NCI-H748 treated with DMSO at 0.1 percent for 48 hours (cell line): Measurements from ENCODE around the gene BRCA2.
A peak's percentile ranks its signal among the peaks of the same experiment; 100 is the strongest.

Experiments used
- DNase-seq: peaks from one replicate; lab custom pipeline; 2025; lab: John Stamatoyannopoulos, UW

BRCA2 gene, protein sequence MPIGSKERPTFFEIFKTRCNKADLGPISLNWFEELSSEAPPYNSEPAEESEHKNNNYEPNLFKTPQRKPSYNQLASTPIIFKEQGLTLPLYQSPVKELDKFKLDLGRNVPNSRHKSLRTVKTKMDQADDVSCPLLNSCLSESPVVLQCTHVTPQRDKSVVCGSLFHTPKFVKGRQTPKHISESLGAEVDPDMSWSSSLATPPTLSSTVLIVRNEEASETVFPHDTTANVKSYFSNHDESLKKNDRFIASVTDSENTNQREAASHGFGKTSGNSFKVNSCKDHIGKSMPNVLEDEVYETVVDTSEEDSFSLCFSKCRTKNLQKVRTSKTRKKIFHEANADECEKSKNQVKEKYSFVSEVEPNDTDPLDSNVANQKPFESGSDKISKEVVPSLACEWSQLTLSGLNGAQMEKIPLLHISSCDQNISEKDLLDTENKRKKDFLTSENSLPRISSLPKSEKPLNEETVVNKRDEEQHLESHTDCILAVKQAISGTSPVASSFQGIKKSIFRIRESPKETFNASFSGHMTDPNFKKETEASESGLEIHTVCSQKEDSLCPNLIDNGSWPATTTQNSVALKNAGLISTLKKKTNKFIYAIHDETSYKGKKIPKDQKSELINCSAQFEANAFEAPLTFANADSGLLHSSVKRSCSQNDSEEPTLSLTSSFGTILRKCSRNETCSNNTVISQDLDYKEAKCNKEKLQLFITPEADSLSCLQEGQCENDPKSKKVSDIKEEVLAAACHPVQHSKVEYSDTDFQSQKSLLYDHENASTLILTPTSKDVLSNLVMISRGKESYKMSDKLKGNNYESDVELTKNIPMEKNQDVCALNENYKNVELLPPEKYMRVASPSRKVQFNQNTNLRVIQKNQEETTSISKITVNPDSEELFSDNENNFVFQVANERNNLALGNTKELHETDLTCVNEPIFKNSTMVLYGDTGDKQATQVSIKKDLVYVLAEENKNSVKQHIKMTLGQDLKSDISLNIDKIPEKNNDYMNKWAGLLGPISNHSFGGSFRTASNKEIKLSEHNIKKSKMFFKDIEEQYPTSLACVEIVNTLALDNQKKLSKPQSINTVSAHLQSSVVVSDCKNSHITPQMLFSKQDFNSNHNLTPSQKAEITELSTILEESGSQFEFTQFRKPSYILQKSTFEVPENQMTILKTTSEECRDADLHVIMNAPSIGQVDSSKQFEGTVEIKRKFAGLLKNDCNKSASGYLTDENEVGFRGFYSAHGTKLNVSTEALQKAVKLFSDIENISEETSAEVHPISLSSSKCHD (N-terminal part only)

DNA sequence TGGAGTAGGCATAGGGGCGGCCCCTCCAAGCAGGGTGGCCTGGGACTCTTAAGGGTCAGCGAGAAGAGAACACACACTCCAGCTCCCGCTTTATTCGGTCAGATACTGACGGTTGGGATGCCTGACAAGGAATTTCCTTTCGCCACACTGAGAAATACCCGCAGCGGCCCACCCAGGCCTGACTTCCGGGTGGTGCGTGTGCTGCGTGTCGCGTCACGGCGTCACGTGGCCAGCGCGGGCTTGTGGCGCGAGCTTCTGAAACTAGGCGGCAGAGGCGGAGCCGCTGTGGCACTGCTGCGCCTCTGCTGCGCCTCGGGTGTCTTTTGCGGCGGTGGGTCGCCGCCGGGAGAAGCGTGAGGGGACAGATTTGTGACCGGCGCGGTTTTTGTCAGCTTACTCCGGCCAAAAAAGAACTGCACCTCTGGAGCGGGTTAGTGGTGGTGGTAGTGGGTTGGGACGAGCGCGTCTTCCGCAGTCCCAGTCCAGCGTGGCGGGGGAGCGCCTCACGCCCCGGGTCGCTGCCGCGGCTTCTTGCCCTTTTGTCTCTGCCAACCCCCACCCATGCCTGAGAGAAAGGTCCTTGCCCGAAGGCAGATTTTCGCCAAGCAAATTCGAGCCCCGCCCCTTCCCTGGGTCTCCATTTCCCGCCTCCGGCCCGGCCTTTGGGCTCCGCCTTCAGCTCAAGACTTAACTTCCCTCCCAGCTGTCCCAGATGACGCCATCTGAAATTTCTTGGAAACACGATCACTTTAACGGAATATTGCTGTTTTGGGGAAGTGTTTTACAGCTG is at the start of gene BRCA2, which contains the start of gene ZAR1L:
BRCA2 (plus strand) TSS at position 271 of the 790 bp plus-strand sequence. CDS start 953 bp downstream, outside the sequence.
ZAR1L (minus strand) TSS at position 126 of the 790 bp plus-strand sequence. CDS start 3,438 bp downstream, outside the sequence.
- peak; percentile 95 for DNase-seq

GRCh38 chr13:32265726-32266125 is 49.6 kb upstream of the BRCA2 start:
- no peak for DNase-seq

GRCh38 chr13:32266130-32266529 is 49.2 kb upstream of the BRCA2 start:
- DNase-seq: no peak

- DNase-seq: peak; percentile 75
Measured at GRCh38 chr13:32267836-32268439, 47.4 kb upstream of the BRCA2 start.

GRCh38 chr13:32272021-32272683 is 43.2 kb upstream of the BRCA2 start:
- DNase-seq: no peak

GRCh38 chr13:32277839-32278238 is 37.5 kb upstream of the BRCA2 start:
- no peak for DNase-seq

DNA sequence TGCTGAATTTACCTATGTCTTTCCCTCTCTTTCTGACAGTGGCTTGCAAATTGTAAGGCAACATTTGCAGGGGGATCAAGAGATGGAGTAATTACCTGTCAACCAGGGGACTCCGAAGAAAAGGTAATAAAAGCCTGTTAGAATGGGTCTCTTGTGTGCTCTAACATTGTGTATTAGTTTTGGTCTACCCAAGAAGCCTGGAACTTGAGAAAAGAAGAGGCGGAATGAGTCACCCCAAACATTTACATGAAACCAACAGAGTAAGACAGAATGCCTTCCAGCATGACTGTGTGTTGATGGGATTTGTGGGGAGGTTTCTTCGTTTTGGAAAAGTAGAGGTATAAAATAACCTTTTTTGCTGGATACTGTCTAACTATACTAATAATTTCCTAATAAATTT is 36.9 kb upstream of the BRCA2 start:
- DNase-seq: no peak

DNA sequence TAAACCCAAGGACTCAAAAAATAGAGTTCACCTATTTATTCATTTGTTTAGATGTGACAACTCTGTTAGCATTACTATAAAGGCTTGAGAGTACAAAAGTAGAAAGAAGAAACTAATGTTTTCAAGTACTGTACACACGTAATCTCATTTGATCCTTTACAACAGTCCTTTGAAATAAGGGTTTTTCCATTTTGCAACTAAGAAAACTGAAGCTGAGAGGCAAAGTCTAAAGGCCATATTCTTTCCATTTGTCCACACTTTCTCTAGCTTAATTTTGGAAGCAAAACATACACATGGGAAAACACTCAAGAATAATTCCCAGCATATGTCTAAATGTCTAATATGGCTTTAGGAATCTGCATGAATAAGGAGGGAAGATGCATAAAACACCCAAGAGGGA is 34.2 kb upstream of the BRCA2 start:
- no peak for DNase-seq

GRCh38 chr13:32282096-32282711 is 33.1 kb upstream of the BRCA2 start:
- DNase-seq: no peak

DNA sequence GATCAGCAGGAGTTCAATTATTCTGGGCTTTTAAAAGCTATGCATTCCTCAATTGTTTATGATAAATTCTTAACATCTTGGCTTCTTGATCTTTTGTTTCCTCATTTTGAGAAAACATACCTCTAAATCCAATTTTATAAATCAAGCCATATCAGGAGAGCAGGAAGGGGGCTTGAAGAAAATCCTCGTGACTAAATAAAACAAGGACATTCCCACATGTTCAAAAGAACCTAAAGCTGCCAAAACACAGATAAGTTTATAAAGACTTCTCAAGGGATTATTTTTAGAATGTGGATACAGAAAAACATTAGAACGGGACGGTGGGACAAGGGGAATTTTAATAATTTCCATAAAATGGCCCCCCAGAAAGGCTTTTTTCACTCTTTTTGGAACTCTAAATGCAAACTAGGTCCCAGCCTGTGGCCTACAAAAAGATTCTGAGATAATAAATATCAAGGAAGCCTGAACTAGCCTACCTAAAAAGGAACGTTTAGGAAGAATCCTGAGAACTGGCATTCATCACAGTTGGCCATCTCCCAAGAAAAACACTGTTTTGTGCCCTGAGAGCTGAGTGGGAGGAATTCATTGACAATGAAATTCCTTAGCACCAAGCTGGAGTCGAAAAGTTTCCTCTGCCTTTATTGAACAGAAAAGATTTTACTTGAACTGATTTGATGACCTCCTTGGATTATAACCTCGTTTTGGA is 30.2 kb upstream of the BRCA2 start:
- no peak for DNase-seq

- no peak for DNase-seq
Measured at GRCh38 chr13:32285633-32285965, 29.7 kb upstream of the BRCA2 start.

DNA sequence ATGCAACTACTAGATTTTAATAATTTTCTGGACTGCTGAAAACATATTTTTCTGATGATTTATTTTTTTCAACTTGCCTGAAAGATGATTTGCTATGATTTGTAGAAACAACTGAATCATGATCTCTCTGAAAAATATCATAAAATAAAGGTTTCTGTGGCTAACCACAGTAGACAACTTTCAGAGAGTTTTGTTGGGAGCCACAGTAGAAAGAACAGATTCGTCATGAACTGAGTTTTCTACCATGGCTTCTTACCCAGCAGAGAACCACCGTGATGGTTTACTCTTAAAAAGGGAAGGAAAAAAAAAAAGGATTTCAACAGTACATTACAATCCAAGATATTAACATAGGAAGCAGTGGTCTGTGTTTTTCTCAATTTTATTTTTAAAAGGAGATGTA is 18.1 kb upstream of the BRCA2 start:
- DNase-seq: no peak

GRCh38 chr13:32298695-32299094 is 16.6 kb upstream of the BRCA2 start:
- DNase-seq: no peak

DNA sequence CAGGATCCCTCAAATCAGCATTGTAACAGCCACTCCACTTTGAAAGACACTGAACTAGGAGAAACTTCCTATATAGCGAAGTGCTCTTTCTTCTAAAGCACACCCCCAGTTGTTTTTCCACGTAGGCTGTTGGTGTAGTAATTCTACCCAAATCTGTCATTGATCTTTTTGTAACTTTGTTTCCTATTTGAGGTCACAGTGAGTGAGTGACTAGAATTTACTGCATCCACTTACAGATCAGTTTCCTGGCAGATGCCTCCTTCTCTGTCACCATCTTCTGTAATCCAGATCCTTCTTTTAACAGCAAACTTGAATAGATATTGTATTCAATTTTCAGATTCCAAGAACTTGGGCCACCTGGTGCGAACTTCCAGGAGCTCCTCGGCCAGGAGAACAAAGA is 15.4 kb upstream of the BRCA2 start:
- no peak for DNase-seq

DNA sequence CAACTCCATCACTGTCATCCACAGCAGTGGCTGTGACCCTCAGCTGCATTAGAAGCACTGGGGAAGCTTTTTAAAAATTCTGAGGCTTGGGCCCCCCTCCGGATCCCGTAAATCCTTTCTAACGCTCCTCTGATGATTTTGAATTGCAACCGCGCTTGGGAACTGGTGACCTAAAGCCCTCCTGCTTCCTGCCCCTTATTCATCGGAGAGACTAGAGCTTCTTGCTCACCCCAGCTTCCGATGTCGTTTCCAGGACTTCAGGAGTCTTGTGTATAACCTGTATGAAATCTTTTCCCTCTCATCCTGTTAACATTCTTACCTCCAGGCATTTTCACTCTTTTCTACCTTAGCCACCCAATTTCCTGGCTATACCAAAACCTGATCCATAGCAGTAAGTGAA is 14.9 kb upstream of the BRCA2 start:
- DNase-seq: no peak

- DNase-seq: no peak
Measured at GRCh38 chr13:32300920-32301319, 14.4 kb upstream of the BRCA2 start.

DNA sequence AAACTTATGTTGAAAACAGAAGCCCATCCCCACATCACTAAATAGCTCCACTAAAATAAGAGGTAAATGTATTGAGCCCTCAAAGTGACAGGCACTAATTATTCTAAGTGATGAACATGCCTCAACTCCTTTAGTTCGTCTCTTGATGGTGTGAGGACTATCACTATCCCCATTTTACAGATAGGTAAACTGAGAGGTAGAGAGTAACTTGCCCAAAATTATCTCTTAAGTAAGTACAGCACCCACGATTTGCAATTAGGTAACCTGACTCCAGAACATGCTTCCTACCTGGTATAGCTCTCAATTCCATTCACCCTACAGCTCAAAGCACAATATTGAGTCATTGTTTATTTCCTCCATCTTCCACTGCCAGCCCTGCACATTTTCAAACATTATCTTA is 12.8 kb upstream of the BRCA2 start:
- no peak for DNase-seq

- DNase-seq: no peak
Measured at GRCh38 chr13:32305646-32306045, 9.7 kb upstream of the BRCA2 start.
